Kidney tubule cell (primary cell): Measurements from ENCODE around the gene MEAK7.

Experiments used
- DNase-seq: peaks from one replicate; pipeline ENCODE4 v3.0.0-alpha.2; 2018; ENCODE audit warnings: low spot score

Gene MEAK7, protein sequence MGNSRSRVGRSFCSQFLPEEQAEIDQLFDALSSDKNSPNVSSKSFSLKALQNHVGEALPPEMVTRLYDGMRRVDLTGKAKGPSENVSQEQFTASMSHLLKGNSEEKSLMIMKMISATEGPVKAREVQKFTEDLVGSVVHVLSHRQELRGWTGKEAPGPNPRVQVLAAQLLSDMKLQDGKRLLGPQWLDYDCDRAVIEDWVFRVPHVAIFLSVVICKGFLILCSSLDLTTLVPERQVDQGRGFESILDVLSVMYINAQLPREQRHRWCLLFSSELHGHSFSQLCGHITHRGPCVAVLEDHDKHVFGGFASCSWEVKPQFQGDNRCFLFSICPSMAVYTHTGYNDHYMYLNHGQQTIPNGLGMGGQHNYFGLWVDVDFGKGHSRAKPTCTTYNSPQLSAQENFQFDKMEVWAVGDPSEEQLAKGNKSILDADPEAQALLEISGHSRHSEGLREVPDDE

DNA sequence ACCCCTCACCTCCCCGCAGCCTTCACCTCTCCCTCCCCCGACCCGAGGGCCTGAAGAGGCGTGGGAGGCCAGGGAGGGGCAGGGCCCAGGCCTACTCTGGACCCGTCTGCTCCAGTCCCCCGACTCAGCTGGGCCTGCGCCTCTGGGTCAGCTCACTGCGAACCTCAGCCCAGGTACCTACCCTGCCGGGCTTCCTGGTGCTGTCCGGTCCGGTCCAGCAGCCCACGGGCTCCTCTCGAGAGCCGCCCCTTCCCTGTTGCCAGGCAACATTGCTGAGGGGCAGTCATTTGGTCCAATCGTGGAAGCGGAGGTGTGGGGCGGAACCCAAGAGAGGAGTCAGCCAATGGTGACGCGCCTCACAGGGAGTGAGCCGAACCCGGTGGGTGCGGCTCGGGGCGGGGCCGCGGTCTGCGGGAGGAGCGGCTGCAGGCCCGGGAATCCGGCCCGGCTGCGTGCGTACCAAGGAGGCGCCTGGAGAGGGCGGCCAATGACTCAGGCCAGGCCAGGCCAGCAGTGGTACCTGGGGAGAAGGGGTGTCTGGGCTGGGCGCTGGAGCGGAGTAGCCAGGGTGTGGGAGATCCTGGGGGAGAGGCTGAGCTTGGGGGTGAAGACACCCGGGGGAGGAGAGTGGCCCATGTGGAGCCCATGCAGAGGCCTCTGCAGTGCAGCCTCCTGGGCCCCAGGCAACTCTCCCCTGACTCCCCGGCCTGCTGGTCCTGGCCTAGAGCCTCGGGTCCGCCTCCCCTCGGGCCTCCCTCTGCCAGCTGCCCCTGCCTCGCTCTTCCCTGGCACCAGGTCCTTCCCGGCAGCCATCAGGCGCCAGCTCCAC lies at the start of gene MEAK7:
MEAK7 (minus strand) TSS at position 240 of the 829 bp plus-strand sequence. CDS start 6,573 bp downstream, outside the sequence.
- peak; percentile 99 for DNase-seq

DNA sequence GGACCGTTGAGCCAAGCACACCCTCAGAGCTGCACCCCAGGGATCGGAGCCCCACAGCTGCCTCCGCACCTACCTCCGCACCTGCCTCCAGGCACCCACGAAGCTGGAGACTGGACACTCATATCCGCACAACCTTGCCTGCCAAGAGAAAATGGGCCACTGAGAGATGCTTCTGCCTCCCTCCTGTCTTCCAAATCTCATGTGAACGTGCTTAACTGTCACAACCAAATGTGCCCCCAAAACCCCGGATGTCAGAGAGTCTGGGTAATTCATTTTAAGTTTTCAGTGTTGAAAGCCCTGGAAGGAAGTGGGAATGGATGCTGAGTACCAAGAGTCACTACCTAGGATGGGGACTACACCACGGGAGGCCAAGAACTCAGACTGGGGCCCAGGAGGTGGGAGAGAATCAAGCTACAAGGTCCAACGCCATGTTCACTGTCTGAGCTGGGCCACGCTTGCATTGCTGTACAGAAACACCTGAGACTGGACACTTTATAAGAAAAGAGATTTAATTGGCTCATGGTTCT lies 49.5 kb upstream of the MEAK7 start:
- DNase-seq: no peak

DNA sequence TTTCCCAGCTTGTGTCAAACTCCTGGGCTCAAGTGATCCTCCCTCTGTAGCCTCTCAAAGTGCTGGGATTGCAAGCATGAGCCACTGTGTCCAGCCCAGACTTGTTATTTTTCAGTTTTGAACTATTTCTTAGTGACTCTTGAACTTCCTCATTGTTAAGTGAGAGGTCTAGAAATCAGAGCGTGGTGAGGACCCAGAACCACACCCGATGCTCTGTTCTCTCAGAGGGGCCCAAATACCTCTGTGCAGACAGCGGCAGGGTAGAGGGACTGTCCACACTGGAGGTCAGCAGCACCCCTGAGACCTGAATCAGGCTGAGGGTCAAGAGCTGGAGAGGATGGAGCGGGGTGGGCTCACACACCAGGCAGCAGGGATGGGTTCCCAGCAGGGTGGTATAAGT lies 47.7 kb upstream of the MEAK7 start:
- DNase-seq: no peak

DNA sequence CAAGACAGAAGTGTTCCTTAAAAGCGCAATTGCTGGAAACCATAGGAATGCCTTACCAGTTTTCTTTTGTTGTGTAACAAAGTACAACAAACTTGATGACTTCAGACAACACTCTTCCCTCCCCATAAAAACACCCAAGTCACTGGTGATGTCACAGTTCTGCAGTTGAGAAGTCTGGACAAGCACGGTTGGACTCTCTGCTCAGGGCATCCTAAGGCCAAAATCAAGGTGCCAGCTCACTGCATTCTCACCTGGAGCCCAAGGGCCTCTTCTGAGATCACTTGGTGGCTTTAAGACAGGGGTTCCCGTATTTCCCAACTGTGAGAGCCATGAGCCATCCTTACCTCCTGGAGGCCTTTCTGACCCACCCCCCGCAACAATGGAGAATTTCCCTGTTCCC lies 45.6 kb upstream of the MEAK7 start:
- DNase-seq: no peak

DNA sequence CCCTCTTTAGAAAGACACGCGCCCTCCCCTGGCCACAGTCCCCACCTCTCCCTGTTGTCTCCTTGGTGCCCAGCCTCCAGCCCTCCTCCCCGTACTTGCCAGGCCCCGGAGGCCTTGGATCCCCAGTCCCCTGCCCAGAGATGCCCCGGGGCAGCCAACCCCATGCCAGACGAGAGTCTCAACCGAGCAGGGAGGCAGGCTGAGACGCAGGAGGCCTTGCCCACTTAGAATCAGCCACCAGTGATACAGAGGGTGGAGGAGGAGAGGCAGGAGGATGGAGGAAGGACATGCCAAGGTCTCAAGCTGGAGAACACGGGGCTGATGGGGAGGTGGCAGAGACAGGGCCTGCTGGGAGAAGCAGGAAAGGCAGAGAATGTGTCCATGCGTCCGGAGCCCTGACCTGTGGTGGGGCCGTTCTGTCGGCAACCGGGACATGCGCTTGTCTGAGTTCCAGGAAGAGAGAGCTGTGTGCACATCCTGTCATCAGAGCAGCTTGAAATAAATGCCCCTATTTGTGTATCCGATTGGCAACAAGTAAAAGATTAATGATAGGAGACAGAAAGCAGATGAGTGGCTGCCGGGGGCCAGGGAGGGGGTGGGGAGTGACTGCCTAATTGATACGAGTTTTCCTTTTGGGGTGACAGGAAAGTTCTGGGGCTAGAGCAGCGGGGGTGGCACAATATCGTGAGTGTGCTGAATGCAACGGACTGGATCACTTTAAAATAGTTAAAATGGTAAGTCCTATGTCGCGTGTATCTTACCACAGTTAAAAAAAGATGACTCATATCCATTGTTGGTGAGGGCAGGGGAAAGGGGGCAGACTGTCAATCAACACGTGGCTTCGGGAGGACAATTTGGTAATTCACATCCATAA lies 44.7 kb upstream of the MEAK7 start:
- DNase-seq: no peak

DNA sequence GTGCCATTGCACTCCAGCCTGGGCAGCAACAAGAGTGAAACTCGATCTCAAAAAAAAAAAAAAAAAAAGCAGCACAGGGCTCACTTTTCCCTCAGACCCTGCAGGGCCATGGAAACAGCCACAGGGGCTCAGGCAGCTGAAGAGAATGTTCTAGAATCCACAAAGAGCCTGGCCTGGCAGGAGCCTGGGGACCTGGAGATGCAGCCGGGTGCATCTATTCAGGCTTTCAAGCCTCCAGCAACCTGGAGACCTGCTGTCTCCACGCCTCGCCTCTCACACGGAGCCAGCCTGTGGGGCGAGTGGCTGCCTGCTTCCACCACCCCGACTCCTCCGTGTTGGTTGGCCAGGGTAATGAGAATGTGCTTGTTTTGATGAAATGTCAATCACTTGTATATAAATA lies 44.0 kb upstream of the MEAK7 start:
- DNase-seq: no peak

DNA sequence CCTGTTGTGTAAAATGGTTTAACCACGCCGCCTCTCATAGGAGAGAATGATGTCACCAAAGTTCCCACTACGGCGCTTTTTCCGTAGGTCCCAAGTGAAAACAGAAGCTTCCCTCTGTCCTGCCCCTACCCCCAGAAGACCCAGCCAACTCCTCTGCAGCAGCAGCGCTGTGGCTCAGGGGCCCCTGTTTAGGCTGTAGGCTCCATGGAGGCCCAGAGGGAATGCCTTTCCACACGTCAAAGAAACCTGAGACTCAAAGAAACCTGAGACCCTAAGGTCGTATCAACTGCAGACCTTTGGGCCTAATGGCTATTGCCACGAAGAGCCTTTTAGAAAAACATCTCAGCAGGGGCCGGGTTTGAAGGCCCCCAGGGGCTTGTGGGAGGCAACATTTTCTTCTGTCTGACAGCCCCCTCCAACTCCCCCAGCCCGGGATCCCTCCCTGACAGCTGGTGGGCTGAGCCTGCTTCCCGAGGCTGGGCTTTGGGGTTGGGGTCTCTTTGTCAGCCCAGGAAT lies 43.1 kb upstream of the MEAK7 start:
- no peak for DNase-seq

DNA sequence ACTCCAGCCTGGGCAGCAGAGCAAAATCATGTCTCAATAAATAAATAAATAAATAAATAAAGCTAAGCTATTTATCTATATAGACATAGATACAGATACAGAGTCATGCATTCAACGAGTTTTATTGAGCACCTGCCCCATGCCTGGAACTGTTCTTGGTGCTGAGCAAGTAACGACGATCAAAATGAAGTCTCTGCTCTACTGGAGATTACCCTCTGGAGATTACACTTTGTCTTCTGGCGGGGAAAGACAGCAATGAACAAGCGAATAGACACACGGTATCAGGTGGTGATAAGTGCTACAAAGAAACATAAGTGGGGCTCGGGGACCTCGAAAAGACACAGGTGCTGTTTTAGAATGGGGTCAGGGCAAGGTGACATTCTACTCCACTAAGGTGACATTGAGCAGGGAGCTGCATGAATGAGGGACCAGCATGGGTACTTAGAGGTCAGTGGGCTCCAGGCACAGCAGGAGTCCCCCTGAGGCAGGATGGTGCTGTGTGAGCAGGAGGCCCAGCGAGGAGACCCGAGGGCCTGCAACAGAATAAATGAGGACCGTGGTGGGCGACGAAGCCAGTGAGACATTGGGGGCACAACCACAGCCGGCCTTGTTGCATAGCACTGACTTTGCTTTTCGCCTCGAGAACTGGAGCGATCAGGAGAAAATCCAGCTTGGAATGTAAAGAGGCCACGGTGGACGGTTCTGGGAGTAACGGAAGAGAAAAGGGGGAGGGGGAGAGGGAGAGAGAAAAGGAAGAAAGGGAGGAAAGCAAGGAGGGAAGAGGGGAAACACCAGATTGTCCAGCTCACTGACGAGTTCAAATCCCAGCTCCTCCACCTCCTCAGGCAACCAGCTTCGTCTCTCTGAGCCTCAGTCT lies 42.4 kb upstream of the MEAK7 start:
- DNase-seq: no peak

DNA sequence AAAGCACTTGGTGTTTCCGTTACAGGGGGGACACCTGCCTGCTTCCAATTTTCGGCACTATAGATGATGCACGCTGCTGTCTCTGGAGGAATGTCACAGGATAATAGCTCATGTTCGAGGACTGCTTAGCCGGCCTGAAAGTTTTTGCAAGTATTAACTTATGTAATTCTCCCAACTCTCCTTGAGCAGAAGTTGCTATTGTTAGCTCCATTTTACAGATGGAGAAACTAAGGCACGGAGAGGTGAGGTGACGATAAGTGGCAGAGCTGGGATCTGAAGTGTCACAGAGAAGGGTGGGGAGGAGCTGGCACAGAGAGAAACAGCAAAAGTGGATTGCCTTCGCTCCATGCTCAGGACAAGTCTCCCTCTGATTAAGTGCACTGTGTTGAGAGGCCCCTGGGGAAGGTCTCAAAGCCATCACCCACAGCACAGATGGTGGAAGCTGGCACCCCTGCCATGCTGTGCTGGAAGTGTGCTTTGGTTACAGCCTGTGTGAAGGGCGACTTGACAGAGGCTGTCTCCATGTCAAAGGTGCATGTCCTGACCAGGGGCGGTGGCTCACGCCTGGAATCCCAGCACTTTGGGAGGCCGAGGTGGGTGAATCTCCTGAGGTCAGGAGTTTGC lies 40.8 kb upstream of the MEAK7 start:
- DNase-seq: no peak

DNA sequence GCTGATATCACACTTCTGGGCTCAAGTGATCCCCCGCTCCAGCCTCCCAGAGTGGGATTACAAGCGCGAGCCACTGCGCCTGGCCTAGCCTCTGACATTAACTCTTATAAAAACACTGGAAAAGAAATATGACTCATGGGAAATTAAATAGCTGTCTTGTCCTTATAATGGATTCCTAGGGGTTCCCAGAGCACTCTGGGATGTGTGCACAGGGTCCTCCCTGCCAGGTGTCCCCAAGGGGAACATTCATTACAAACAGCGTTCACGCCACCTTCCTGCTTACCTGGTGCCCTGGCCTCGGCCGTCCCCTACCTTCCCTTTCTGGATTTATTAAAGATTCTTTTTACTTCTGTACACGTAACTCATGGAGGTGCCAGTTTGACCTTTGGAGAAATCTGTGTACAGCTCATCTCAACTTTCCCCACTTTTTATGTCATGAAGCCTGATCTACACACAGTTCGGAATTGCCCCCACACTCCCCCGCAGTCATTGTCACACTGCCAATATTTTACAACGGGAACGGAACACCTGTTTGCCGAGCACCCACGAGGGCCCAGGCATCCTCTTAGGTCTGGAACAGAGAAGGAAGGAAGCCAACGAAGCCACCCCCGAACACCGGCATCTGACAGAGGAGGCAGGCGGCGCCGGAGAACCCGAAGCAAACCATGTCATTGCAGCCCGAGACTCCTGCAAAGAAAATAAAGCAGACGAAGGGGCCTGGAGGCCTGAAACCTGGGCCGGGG lies 39.7 kb upstream of the MEAK7 start:
- no peak for DNase-seq

DNA sequence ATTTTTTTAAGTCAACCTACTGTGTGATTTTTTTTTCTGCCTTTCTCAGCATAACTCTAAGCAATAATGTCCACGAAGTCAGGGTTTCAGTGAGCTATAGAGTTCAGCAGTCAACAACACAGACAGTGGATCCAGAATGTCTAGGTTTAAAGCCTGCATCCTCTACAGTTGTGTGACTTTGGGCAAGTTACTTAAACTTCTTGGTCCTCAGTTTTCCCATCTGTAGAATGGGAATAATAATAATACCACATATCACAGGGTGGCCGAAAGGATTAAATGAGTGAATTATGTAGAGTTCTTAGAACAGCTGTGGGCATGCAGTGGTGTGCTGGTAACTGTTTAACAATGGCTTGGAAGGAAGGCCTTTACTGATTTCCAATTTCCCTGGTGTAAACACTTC lies 38.8 kb upstream of the MEAK7 start:
- DNase-seq: no peak

DNA sequence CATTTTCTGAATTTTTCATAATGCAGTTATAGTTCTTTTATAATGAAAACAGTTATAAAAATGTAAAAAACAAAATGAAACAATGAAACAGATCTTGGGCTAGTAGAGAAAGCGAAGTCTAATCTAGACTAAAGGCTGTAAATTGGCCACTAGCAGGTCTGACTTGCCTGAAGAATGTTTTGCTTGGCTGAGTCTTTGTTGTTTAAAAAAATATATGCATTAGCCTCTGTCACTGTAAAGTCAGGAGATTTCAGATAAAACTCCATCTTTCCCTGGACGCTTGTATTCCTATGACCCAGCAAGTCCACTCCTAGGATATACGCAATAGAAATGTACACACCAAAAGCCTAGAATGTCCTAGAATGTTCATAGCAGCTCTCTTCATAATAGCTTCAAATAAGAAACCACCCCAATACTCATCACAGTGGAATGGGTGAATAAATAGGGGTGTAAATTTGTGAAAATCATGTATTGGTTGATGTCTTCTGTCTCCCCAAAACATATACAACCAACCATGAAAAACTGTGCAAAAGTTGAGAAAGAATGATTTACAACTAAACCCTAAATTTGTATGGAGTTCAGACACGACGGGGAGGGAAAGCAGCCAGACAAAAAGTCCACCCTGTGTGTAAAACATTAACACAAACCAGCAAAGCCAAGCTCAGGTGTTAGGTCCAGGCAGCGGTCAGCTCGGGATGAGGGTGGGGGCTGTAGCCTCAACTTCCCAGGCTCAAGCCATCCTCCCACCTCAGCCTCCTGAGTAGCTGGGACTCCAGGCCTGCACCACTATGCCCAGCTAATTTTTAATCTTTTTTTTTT lies 37.7 kb upstream of the MEAK7 start:
- no peak for DNase-seq

DNA sequence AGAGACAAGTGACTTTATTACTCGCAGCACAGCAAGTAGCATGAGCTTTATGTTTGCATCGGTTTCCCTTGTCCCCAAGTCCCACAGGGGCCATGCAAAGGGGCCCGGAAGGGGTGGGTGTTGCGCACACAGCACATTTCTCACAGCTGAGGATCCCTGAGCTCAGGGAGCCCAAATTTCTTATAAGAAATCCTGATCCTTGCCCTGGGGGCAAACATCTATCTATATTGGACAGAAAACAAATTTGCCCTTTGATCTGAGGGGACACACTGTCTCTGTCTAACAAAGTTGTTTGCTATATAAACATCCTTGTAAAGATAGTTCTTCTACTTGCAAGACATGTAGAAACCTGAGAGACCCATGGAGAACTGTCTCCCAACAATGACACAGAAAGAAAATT lies 35.7 kb upstream of the MEAK7 start:
- no peak for DNase-seq

DNA sequence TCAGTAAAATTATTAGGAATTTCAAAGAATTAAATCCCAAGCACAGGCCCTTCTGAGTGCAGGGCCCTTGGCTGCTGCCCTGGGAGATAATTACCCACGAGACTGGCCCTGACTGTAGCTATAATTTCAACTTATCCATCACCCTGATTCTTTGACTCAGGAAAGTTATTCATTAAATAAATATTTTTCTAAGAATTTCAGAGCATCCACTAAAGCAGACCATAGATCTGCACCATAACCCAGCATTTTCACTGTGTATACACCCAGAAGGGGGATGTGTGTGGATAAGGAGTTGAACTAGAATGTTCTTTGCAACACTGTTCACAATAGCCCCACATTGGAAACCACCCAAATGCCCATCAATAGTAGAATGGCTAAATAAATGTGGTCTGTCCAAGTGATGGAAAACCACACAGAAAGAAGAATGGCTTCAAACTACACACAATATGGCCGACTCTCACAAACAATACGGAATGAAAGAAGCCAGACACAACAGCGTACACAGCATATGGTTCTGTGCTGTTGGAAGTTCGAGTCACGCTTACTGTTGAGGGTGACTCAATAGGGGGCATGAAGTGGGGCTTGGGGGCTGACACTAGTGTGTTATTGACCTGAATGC lies 33.9 kb upstream of the MEAK7 start:
- DNase-seq: no peak

DNA sequence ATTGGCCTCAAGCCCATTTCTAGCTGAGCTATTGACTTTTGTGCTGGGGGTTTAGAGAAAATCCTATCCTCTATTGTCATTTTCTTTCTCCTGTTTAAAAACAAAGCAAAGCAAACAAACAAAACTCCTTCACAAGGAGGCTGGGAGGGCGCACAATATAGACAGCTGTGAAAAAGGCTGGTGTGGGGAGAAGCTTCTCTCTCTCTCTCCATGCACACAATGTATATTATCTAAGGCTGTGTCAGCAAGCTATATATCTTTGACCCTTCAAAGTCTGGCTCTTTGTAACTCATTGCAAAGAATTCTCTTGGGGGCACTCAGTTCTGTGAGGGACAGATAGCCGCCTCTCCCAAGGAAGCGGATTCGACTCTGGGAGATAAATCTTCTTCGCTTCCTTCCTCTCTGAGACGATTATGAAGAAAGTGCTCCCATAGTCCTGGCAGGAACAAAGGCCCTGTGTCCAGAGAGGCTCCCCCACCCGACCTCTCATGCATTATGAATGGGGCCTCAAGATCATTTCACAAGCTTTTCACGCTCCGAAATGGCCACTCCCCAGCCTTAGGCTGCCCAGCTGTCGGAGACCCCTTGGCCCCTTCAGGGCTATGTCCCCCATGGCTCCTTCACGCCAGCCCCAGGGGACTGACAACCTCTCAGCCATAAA lies 33.2 kb upstream of the MEAK7 start:
- no peak for DNase-seq

DNA sequence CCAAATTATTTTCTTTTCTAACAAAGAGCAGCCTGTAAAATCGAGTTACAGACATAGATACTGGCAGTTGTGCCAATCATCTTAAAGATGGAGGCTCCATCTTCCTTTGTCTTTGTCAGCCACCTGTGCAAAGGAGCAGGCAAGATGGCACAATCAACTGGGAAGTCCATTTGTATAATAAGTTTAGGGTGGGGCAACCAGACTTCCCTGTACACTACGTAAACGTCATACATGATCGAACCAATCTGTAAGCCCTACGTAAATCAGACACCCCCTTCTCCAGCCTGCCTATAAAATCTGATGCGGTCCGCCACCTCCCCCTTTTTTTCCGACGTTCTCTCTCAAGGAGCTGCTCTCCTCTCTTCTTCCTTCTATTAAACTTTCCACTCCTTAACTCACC lies 31.4 kb upstream of the MEAK7 start:
- DNase-seq: no peak

DNA sequence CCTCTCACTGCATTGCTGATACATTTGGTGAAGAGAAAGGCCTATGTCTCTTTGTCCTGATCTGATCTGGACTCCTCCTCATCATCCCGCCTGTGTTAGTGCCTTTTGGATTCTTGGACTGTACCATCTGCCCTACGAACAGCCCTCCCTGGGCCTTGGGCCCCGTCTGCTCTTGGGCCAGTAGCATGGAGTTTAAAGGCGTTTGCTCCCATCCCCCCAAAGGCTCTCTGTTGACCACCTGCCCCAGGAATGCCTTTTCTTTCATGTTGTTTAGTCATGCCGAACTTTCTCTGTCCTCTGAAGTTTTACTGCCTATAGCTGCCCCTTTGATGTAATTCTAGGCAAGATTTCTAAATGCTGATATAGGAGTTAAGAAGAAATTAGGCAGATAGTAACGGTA lies 30.9 kb upstream of the MEAK7 start:
- no peak for DNase-seq

DNA sequence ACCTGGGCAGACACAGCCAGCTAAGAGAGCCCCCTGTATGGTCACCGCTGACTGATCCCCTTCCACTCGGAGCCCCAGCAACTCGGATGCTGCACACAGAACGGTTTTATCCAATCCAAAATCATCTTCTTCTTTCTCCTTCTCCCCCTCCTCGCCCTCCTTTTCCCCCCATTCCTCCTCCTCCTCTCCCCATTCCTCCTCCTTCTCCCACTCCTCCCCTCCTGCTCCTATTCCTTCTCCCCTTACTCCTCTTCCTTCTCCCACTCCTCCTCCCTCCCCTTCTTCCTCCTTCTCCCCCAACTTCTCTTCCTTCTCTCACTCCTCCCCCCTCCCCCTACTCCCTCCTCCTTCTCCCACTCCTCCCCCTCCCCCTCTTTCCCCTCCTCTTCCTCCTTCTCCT lies 30.4 kb upstream of the MEAK7 start:
- DNase-seq: no peak
